Erythroblast (primary cell): Measurements from ENCODE around the gene GRIK4.

Experiments
- GATA1 ChIP-seq: IDR thresholded peaks from 2 replicates; pipeline ENCODE4 v1.6.1; 2011; ENCODE audit warnings: low read depth, mild to moderate bottlenecking, control low read depth, low read length, moderate library complexity
- POLR2A ChIP-seq: IDR thresholded peaks from 2 replicates; pipeline ENCODE4 v1.6.1; 2011; ENCODE audit warnings: mild to moderate bottlenecking, low read length

- TF ChIP-seq POLR2A: no peak
- TF ChIP-seq GATA1: no peak
Observed at GRCh38 chr11:120867024-120867423, 355.5 kb downstream of the GRIK4 start.
